GM12878 (cell line): ENCODE data around the gene COL8A2. TPM values are rescaled to one million over a fixed set of nuclear protein-coding genes. Genes with fewer than 3 reads are reported as not detected.
A peak's percentile ranks its signal among the peaks of the same experiment; 100 is the strongest.

Experiments
- ATAC-seq: fragments of 200-7000 bp; cut with Tn5 transposase; 3 replicates; pipeline ENCODE4 v1.9.1; 2020; ENCODE audit warnings: mild to moderate bottlenecking, moderate library complexity
- BruUV-seq: library from RNA; stranded (reverse); fragments of 400-500 nt; replicated peaks from 2 replicates; lab custom pipeline; 2021; lab: Mats Ljungman, UMichigan
- CTCF ChIA-PET: fragments of 300-600 bp; sonication (Branson Sonifier 250); formaldehyde crosslinking; extraction: SDS; loops from one replicate; lab custom pipeline; 2021; ENCODE audit warnings: inconsistent platforms; lab: Yijun Ruan, JAX
- POLR2A ChIA-PET: fragments of 350-600 bp; formaldehyde crosslinking; extraction: SDS; loops from one replicate; lab custom pipeline; 2021; ENCODE audit warnings: inconsistent platforms; lab: Charles Lee
- RAD21 ChIA-PET: fragments of 300-600 bp; sonication (Branson Sonifier 250); formaldehyde crosslinking; loops from one replicate; lab custom pipeline; 2023; ENCODE audit warnings: antibody characterized with exemption; ENCODE audit not compliant: unreplicated experiment; lab: Charles Lee
- SMC1A ChIA-PET: fragments of 300-600 bp; sonication (Branson Sonifier 250); formaldehyde crosslinking; loops from one replicate; lab custom pipeline; 2023; ENCODE audit not compliant: unreplicated experiment, uncharacterized antibody; lab: Charles Lee
- DNase-seq: peaks from one replicate; pipeline ENCODE4 v3.0.0-alpha.2; 2011; ENCODE audit warnings: low read depth, low spot score
- FAIRE-seq: peaks from 3 replicates; lab custom pipeline; 2011; peaks lifted over from hg19 to GRCh38; lab: Jason Lieb, UNC
- H2AFZ ChIP-seq: 2 replicates; pipeline ENCODE4 v1.6.0; 2011; ENCODE audit warnings: low read depth, low read length, control low read depth; ENCODE audit not compliant: control insufficient read depth
- H3K27ac ChIP-seq: 2 replicates; pipeline ENCODE4 v1.5.1; 2011; ENCODE audit warnings: control low read depth; ENCODE audit not compliant: control insufficient read depth, insufficient read depth
- H3K27me3 ChIP-seq, 2 experiments: replicated peaks in 1 of 2; 2 replicates each; pipeline versions ENCODE4 v1.6.0 to v1.6.1; 2011; ENCODE audit warnings: low read length in 1 of 2; ENCODE audit not compliant: control insufficient read depth in 2 of 2, insufficient read depth in 2 of 2
- H3K36me3 ChIP-seq, 2 experiments: 2 replicates each; pipeline ENCODE4 v1.5.1; 2011; ENCODE audit warnings: low read length in 1 of 2; ENCODE audit not compliant: control insufficient read depth in 2 of 2, insufficient read depth in 2 of 2
- H3K4me1 ChIP-seq: 2 replicates; pipeline ENCODE4 v1.6.1; 2011; ENCODE audit warnings: mild to moderate bottlenecking, low read length, moderate library complexity, mixed read lengths; ENCODE audit not compliant: control insufficient read depth, insufficient read depth
- H3K4me2 ChIP-seq: 2 replicates; pipeline ENCODE4 v1.6.0; 2011; ENCODE audit warnings: control low read depth; ENCODE audit not compliant: control insufficient read depth, insufficient read depth
- H3K4me3 ChIP-seq: fragments of 200-600 bp; sonication (generic); 2 replicates; pipeline ENCODE4 v1.5.1; 2016
- H3K79me2 ChIP-seq: 2 replicates; pipeline ENCODE4 v1.6.0; 2011; ENCODE audit warnings: low read length; ENCODE audit not compliant: control insufficient read depth, insufficient read depth
- H3K9ac ChIP-seq: 2 replicates; pipeline ENCODE4 v1.8.0; 2011; ENCODE audit warnings: low read length, control low read depth, mixed read lengths; ENCODE audit not compliant: control insufficient read depth, insufficient read depth
- H3K9me3 ChIP-seq: replicated peaks from 3 replicates; pipeline ENCODE4 v1.5.1; 2011; ENCODE audit warnings: mild to moderate bottlenecking, low read length; ENCODE audit not compliant: control insufficient read depth, insufficient read depth
- H4K20me1 ChIP-seq: 2 replicates; pipeline ENCODE4 v1.6.0; 2011; ENCODE audit not compliant: control insufficient read depth, insufficient read depth
- NR2F1 ChIP-seq: fragments of 450-650 bp; conservative IDR thresholded peaks from 2 replicates; pipeline ENCODE4 v1.6.1; 2017; ENCODE audit warnings: mild to moderate bottlenecking
- RAD21 ChIP-seq: IDR thresholded peaks from 2 replicates; pipeline ENCODE4 v1.6.1; 2011; ENCODE audit warnings: mild to moderate bottlenecking, low read depth, low read length, moderate library complexity; ENCODE audit not compliant: insufficient read depth
- RUNX3 ChIP-seq: IDR thresholded peaks from 2 replicates; pipeline ENCODE4 v1.6.1; 2012; ENCODE audit warnings: low read length, inconsistent platforms
- SMC3 ChIP-seq: IDR thresholded peaks from 2 replicates; pipeline ENCODE4 v1.6.1; 2011; ENCODE audit warnings: low read length, improper control_type of control experiment, borderline replicate concordance
- ZBED1 ChIP-seq: IDR thresholded peaks from 2 replicates; pipeline ENCODE4 v1.6.1; 2016; ENCODE audit warnings: borderline replicate concordance
- WGBS: methylation state at CpG from one replicate; pipeline ENCODE4 v1.1.6; 2016; ENCODE audit warnings: low lambda C conversion rate; ENCODE audit not compliant: insufficient replicate concordance, insufficient coverage; ENCODE audit errors: missing lambda C conversion rate; 5-methylcytosine and 5-hydroxymethylcytosine counted together
- in situ Hi-C: fragments of 300-500 bp; cut with MboI; formaldehyde crosslinking; loops from 9 replicates; pipeline ENCODE4 v1.14.3; 2018; ENCODE audit warnings: mixed read lengths
- intact Hi-C: fragments of 100-400 bp; cut with micrococcal nuclease; formaldehyde crosslinking; loops from one replicate; pipeline ENCODE4 v1.14.2; 2022; ENCODE audit not compliant: unreplicated experiment
- polyA plus RNA-seq, 11 experiments: library from polyadenylated mRNA; depleted of rRNA in 4 of 11; unstranded in 6 of 11; stranded (reverse) in 5 of 11; fragments of >200 nt; fragmentation: Nextera tagmentation in 4 of 11; fragmentation: Illumina TruSeq in 1 of 11; extraction: Ambion mirVana in 4 of 11; extraction: Trizol in 1 of 11; gene quantifications; 1 replicate in 1 of 11; 2 replicates in 10 of 11; pipeline versions ENCODE4 v1.2.1 to v1.2.3, GENCODE V29; 2011 to 2016; ENCODE audit warnings: inconsistent platforms in 2 of 11, missing spikeins in 2 of 11, low read depth in 1 of 11
- total RNA-seq, 4 experiments: library from RNA; depleted of rRNA in 3 of 4; stranded (reverse); fragments of >200 nt in 3 of 4; fragmentation: Illumina TruSeq in 1 of 4; extraction: Trizol in 1 of 4; gene quantifications; 2 replicates each; pipeline versions ENCODE4 v1.2.1 to v1.2.3, GENCODE V29; 2013 to 2021
- TF ChIP-seq, protein P1 (sequence below), 3 experiments: IDR thresholded peaks in 2 of 3; conservative IDR thresholded peaks in 1 of 3; 2 replicates each; pipeline ENCODE4 v1.5.1; 2011; ENCODE audit warnings: low read depth in 3 of 3, low read length in 3 of 3, mild to moderate bottlenecking in 3 of 3, control low read depth in 2 of 3, moderate library complexity in 2 of 3, inconsistent platforms in 1 of 3, mixed read lengths in 1 of 3; ENCODE audit not compliant: control insufficient read depth in 2 of 3, insufficient read depth in 1 of 3; ENCODE audit errors: extremely low read depth in 1 of 3

The COL8A2 gene
- total and polyA plus RNA-seq, 10 of the 15 experiments (the other 5 are each of a cell fraction or from before 2014, with no cell fraction given) = 0.01 TPM; not detected in 9

DNA sequence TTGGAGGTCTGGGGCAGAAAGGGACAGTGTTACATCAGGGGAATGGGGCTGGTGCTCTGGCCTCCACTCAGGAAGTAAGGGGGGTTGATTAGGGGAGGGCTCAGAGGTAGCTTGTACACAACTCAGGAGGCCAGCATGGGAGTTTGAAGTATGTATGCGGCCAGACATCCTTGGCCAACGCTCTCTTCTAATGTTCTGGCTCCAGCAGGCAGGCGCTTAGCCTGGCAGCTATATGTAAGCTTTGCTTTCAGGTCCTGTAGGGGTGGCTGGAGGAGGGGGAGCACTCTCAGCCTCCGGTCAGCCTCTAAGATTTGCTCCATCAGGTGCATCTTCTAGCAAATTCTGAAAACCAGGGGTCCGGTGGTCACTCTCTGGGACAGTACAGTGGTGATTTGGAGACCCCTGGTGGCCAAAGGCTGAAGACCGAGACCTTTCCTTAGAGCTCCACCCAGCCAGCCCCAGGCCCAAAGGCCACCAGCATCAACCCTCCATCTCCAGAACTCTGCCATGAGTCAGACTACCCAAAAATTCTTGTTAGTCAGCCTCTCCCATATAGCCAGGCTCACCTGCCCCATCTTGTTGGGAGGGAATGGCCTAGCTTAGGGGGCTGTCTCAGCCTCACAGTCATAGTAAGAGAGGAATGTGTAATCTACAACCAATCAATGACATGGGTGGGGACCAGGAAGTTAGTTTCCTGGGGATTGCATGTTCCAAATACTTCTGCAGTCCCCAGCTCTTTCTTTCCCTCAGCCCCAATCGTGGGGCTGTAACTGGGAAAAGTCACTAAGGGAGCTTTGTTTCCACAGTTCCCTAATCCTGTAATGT is 9.7 kb upstream of the COL8A2 start:
- Histone ChIP-seq H2AFZ (no peak overlapping the region), H3K4me3 (no peak overlapping the region), H3K4me2 (no peak overlapping the region), H3K4me1 (no peaks in the 10 kb centered on the region), H3K9me3 (no peaks in the 10 kb centered on the region), H3K27me3 (no peaks in the 10 kb centered on the region), H3K27ac (no peak overlapping the region), H3K36me3 (peaks cover 0 to 2% of the 10 kb centered on the region in 2 experiments; a peak in 2 of 4 replicates), H4K20me1 (no peaks in the 10 kb centered on the region), H3K79me2 (no peaks in the 10 kb centered on the region), H3K9ac (no peak overlapping the region)
- TF ChIP-seq RAD21 (peak; percentile 73), SMC3 (peak; percentile 68), RUNX3 (0 out of 2 replicates have a peak, but pooled peaks have one; percentile 8), NR2F1 (no peak), ZBED1 (no peak)
- TF ChIP-seq, protein P1, sequence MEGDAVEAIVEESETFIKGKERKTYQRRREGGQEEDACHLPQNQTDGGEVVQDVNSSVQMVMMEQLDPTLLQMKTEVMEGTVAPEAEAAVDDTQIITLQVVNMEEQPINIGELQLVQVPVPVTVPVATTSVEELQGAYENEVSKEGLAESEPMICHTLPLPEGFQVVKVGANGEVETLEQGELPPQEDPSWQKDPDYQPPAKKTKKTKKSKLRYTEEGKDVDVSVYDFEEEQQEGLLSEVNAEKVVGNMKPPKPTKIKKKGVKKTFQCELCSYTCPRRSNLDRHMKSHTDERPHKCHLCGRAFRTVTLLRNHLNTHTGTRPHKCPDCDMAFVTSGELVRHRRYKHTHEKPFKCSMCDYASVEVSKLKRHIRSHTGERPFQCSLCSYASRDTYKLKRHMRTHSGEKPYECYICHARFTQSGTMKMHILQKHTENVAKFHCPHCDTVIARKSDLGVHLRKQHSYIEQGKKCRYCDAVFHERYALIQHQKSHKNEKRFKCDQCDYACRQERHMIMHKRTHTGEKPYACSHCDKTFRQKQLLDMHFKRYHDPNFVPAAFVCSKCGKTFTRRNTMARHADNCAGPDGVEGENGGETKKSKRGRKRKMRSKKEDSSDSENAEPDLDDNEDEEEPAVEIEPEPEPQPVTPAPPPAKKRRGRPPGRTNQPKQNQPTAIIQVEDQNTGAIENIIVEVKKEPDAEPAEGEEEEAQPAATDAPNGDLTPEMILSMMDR (IDR thresholded peaks at IDR 0.05 in 2 of 3, conservative IDR thresholded peaks at IDR 0.05 in 1 of 3; ENCODE audit: control insufficient read depth in 2 of 3, extremely low read depth in 1 of 3, insufficient read depth in 1 of 3, low read depth in 3 of 3, low read length in 3 of 3) = peak; percentile 62 to 70 (median 69)
- peak; percentile 41 for FAIRE-seq
- intact Hi-C loops (loop anchor here (1.0 kb wide), 1 partner anchor 35 kb away; no protein-coding TSS in a partner anchor), in situ Hi-C loops (no loop called here)
- ChIA-PET RAD21 (interaction anchor here (0.6 to 2.9 kb wide), 13 partner anchors 11 to 248 kb away, joined by 3 to 15 read pairs (median 4); partner anchors contain the start of gene SH3D21), POLR2A (no interaction called here), CTCF (interaction anchor here (0.6 to 4.7 kb wide), 33 partner anchors 9 to 366 kb away, joined by 3 to 56 read pairs (median 4); partner anchors contain the start of genes AGO1, LSM10 and TRAPPC3), SMC1A (interaction anchor here (0.8 to 3.7 kb wide), 10 partner anchors 9 to 53 kb away, joined by 3 to 16 read pairs (median 4); partner anchors contain the start of gene TRAPPC3)
- ATAC-seq = peak; percentile 96
- DNase-seq = no peak
- no TSS peak for BruUV-seq
- WGBS = 65% methylated on average over 7 of the region's 7 CpGs
